HEK293 (cell line): ENCODE measurements around the gene WDR13.

Source experiments
- GLIS1 ChIP-seq: fragments of 450-650 bp; formaldehyde crosslinking; IDR thresholded peaks from 2 replicates; pipeline ENCODE4 v1.5.1; 2016; ENCODE audit warnings: missing biosample characterization, missing genetic modification characterization
- HIC1 ChIP-seq: fragments of 450-650 bp; formaldehyde crosslinking; IDR thresholded peaks from 2 replicates; pipeline ENCODE4 v1.5.1; 2016; ENCODE audit warnings: missing biosample characterization, missing genetic modification characterization
- OSR2 ChIP-seq: fragments of 450-650 bp; formaldehyde crosslinking; IDR thresholded peaks from 2 replicates; pipeline ENCODE4 v1.5.1; 2016; ENCODE audit warnings: missing biosample characterization, missing genetic modification characterization
- REST ChIP-seq: fragments of 450-650 bp; formaldehyde crosslinking; IDR thresholded peaks from 2 replicates; pipeline ENCODE4 v1.5.1; 2016; ENCODE audit warnings: missing biosample characterization, missing genetic modification characterization
- SP2 ChIP-seq: fragments of 450-650 bp; formaldehyde crosslinking; IDR thresholded peaks from 2 replicates; pipeline ENCODE4 v1.5.1; 2016; ENCODE audit warnings: missing biosample characterization, missing genetic modification characterization
- ZBTB20 ChIP-seq: fragments of 450-650 bp; formaldehyde crosslinking; IDR thresholded peaks from 2 replicates; pipeline ENCODE4 v1.5.1; 2016; ENCODE audit warnings: missing biosample characterization, missing genetic modification characterization
- ZBTB48 ChIP-seq: fragments of 450-650 bp; formaldehyde crosslinking; IDR thresholded peaks from 2 replicates; pipeline ENCODE4 v1.5.1; 2016; ENCODE audit warnings: missing biosample characterization, missing genetic modification characterization
- ZBTB49 ChIP-seq: fragments of 450-650 bp; formaldehyde crosslinking; IDR thresholded peaks from 2 replicates; pipeline ENCODE4 v1.5.1; 2016; ENCODE audit warnings: missing biosample characterization, missing genetic modification characterization, low read depth
- ZBTB7A ChIP-seq: fragments of 450-650 bp; formaldehyde crosslinking; IDR thresholded peaks from 2 replicates; pipeline ENCODE4 v1.5.1; 2016; ENCODE audit warnings: low read depth, missing biosample characterization, missing genetic modification characterization
- ZFP37 ChIP-seq: fragments of 450-650 bp; formaldehyde crosslinking; IDR thresholded peaks from 2 replicates; pipeline ENCODE4 v1.5.1; 2016; ENCODE audit warnings: missing biosample characterization, missing genetic modification characterization
- ZNF10 ChIP-seq: fragments of 450-650 bp; formaldehyde crosslinking; IDR thresholded peaks from 2 replicates; pipeline ENCODE4 v1.5.1; 2017; ENCODE audit warnings: missing biosample characterization, missing genetic modification characterization
- ZNF121 ChIP-seq: fragments of 450-650 bp; formaldehyde crosslinking; IDR thresholded peaks from 2 replicates; pipeline ENCODE4 v1.5.1; 2016; ENCODE audit warnings: missing biosample characterization, missing genetic modification characterization
- ZNF138 ChIP-seq: fragments of 450-650 bp; formaldehyde crosslinking; IDR thresholded peaks from 2 replicates; pipeline ENCODE4 v1.5.1; 2016; ENCODE audit warnings: missing biosample characterization, missing genetic modification characterization, borderline replicate concordance
- ZNF2 ChIP-seq: fragments of 450-650 bp; formaldehyde crosslinking; IDR thresholded peaks from 2 replicates; pipeline ENCODE4 v1.5.1; 2016; ENCODE audit warnings: missing biosample characterization, missing genetic modification characterization
- ZNF350 ChIP-seq: fragments of 450-650 bp; formaldehyde crosslinking; IDR thresholded peaks from 2 replicates; pipeline ENCODE4 v1.5.0; 2017; ENCODE audit warnings: missing biosample characterization, mild to moderate bottlenecking, missing genetic modification characterization
- ZNF416 ChIP-seq: fragments of 450-650 bp; formaldehyde crosslinking; IDR thresholded peaks from 2 replicates; pipeline ENCODE4 v1.5.1; 2016; ENCODE audit warnings: missing biosample characterization, missing genetic modification characterization
- ZNF518A ChIP-seq: fragments of 450-650 bp; formaldehyde crosslinking; conservative IDR thresholded peaks from 2 replicates; pipeline ENCODE4 v1.5.1; 2016; ENCODE audit warnings: low read depth, missing biosample characterization, missing genetic modification characterization
- ZNF558 ChIP-seq: fragments of 450-650 bp; formaldehyde crosslinking; IDR thresholded peaks from 2 replicates; pipeline ENCODE4 v1.5.1; 2016; ENCODE audit warnings: missing biosample characterization, missing genetic modification characterization
- ZNF580 ChIP-seq: fragments of 450-650 bp; formaldehyde crosslinking; IDR thresholded peaks from 2 replicates; pipeline ENCODE4 v1.5.1; 2016; ENCODE audit warnings: missing biosample characterization, missing genetic modification characterization
- ZNF791 ChIP-seq: fragments of 450-650 bp; formaldehyde crosslinking; IDR thresholded peaks from 2 replicates; pipeline ENCODE4 v1.5.1; 2016; ENCODE audit warnings: missing biosample characterization, missing genetic modification characterization
- TF ChIP-seq, protein P1 (sequence below): fragments of 450-650 bp; formaldehyde crosslinking; IDR thresholded peaks from 2 replicates; pipeline ENCODE4 v1.5.1; 2016; ENCODE audit warnings: missing biosample characterization, missing genetic modification characterization

The WDR13 gene

GRCh38 chrX:48573690-48574269 lies 23.5 kb upstream of the WDR13 start (continued):
- TF ChIP-seq REST (tag by site-specific recombination): peak; percentile 69
- TF ChIP-seq ZNF580: no peak
- no peak for TF ChIP-seq ZNF791 (tag by site-specific recombination)
- TF ChIP-seq ZBTB49 (tag by site-specific recombination): no peak
- peak; percentile 5; the same call in 1 of the 2 replicates for TF ChIP-seq OSR2
- no peak for TF ChIP-seq SP2 (tag by site-specific recombination)
- TF ChIP-seq, protein P1, sequence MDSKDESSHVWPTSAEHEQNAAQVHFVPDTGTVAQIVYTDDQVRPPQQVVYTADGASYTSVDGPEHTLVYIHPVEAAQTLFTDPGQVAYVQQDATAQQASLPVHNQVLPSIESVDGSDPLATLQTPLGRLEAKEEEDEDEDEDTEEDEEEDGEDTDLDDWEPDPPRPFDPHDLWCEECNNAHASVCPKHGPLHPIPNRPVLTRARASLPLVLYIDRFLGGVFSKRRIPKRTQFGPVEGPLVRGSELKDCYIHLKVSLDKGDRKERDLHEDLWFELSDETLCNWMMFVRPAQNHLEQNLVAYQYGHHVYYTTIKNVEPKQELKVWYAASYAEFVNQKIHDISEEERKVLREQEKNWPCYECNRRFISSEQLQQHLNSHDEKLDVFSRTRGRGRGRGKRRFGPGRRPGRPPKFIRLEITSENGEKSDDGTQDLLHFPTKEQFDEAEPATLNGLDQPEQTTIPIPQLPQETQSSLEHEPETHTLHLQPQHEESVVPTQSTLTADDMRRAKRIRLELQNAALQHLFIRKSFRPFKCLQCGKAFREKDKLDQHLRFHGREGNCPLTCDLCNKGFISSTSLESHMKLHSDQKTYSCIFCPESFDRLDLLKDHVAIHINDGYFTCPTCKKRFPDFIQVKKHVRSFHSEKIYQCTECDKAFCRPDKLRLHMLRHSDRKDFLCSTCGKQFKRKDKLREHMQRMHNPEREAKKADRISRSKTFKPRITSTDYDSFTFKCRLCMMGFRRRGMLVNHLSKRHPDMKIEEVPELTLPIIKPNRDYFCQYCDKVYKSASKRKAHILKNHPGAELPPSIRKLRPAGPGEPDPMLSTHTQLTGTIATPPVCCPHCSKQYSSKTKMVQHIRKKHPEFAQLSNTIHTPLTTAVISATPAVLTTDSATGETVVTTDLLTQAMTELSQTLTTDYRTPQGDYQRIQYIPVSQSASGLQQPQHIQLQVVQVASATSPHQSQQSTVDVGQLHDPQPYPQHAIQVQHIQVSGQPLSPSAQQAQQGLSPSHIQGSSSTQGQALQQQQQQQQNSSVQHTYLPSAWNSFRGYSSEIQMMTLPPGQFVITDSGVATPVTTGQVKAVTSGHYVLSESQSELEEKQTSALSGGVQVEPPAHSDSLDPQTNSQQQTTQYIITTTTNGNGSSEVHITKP (tag by site-specific recombination): peak; percentile 83
- peak; percentile 18; the same call in 1 of the 2 replicates for TF ChIP-seq ZNF558 (tag by site-specific recombination)
- TF ChIP-seq ZBTB20: no peak
- TF ChIP-seq GLIS1 (tag by site-specific recombination): peak; percentile 36
- peak; percentile 76; the same call in 1 of the 2 replicates for TF ChIP-seq ZNF10
- TF ChIP-seq ZBTB48 (tag by site-specific recombination): peak; percentile 93
- no peak for TF ChIP-seq ZNF350 (tag by site-specific recombination)
- TF ChIP-seq ZNF138 (tag by site-specific recombination): no peak
- TF ChIP-seq ZNF121: no peak
- no peak for TF ChIP-seq HIC1 (tag by site-specific recombination)
- no peak for TF ChIP-seq ZNF416 (tag by site-specific recombination)
- TF ChIP-seq ZBTB7A (tag by site-specific recombination): 0 out of 2 replicates have a peak, but pooled peaks have one; percentile 27
- peak; percentile 27; the same call in 1 of the 2 replicates for TF ChIP-seq ZFP37 (tag by site-specific recombination)
- TF ChIP-seq ZNF518A: peak; percentile 67
- TF ChIP-seq ZNF2: 0 out of 2 replicates have a peak, but pooled peaks have one; percentile 8
